GM12874 (cell line): ENCODE results near the gene PPIL4.

Source experiments
- TF ChIP-seq, protein P1 (sequence below): IDR thresholded peaks from 2 replicates; pipeline ENCODE4 v1.5.1; 2011; ENCODE audit warnings: low read depth, mild to moderate bottlenecking, control low read depth, low read length, moderate library complexity; ENCODE audit not compliant: insufficient read depth

The PPIL4 gene

DNA sequence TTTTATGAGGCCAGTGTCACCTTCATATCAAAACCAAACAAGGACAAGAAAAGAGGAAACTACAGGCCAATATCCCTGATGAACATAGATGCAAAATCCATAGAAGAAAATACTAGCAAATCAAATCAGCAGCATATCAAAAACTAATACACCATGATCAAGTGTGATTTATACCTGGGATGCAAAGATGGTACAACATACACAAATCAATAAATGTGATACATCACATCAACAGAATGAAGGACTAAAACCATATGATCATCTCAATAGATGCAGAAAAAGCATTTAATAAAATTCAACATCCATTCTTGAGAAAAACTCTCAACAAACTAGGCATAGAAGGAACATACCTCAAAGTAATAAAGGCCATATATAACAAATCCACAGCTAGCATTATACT is 12.2 kb upstream of the PPIL4 start:
- TF ChIP-seq, protein P1, sequence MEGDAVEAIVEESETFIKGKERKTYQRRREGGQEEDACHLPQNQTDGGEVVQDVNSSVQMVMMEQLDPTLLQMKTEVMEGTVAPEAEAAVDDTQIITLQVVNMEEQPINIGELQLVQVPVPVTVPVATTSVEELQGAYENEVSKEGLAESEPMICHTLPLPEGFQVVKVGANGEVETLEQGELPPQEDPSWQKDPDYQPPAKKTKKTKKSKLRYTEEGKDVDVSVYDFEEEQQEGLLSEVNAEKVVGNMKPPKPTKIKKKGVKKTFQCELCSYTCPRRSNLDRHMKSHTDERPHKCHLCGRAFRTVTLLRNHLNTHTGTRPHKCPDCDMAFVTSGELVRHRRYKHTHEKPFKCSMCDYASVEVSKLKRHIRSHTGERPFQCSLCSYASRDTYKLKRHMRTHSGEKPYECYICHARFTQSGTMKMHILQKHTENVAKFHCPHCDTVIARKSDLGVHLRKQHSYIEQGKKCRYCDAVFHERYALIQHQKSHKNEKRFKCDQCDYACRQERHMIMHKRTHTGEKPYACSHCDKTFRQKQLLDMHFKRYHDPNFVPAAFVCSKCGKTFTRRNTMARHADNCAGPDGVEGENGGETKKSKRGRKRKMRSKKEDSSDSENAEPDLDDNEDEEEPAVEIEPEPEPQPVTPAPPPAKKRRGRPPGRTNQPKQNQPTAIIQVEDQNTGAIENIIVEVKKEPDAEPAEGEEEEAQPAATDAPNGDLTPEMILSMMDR: no peak

DNA sequence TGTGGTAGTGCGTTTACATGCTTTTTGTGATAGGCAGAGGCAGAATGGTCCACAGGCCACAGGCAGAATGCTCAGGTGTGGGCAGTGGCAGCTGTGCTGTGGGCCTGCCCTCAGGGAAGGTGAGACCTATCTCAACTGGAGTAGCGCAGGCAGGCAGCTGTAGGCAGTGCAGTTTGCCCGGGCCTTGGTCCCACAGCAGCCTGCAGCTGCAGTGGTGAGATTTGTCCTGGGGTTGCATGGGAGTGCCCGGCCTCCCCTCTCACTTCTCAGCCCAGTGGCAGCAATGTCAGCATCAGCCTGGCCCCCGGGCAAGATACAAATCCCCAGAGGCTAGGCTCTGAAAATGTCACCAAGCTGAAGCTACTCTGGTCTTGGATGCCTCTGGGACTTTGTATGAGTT is 6.1 kb upstream of the PPIL4 start:
- TF ChIP-seq, protein P1: no peak

DNA sequence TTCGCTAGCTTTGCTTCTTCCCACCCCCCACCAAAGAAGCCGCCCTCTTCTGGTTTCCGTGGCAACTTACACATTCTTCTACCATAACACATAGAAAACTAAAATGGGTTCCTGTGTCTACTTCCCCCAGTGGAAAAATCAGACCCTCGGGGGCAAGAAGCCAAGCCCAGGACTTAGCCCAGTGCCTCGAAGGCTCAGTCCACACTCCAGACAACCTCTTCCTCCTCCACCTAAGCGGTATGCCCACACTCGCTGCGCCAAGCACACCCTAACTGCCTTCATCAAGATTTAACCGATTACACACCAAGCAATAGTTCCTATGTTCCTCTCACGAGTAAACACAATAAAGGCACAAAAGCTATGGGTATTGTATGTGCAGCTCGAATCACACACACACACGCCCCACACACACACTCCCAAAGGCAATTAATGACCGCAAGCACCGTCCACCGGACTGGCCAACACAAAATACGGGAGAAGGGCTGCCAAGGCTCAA is 537 bp downstream of the PPIL4 start:
- TF ChIP-seq, protein P1: no peak

DNA sequence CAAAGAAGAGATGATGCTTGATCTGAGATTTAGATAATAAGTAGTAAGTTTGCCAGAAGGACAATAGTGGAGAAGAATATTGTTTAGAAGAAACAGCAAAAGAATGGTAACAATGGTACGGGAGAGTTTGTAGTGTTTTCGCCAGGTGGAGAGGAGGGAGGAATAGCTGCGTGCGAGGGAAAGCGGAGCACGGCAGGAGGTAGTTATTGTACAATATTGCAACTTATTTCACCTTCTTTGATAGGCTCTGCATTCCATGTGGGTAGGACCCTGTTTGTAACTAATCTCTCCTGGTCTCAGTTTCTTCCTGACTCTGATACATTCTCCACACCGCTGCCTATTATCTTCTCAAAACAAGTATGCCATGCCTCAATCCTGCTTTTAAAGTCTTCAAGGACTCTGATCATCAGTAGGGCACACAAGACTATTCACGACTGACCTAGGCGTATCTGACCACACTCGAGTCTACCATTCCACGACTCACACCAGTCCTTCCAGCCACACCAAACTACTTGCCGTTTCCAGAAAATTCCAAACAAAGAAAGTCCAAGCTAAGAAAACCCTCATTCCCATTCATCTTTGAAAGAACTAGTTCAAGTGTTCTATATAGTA is 1.1 kb downstream of the PPIL4 start:
- TF ChIP-seq, protein P1: no peak

DNA sequence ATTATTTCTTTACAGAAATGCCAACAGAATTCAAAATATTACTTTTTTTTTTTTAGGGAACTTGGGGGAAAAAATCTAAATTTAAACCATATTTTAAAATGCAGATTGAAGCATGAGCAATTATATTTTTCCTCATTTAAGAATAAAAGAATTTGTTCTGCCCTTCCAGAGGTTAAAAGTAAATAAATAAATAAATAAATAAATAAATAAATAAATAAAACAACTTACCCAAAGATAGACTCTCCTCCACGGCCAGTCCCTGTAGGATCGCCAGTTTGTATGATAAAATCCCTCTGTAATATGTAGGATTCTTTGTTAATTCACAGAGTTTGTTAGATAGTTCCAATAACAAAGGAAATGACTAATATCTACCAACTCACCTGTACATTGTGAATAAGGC is 4.7 kb downstream of the PPIL4 start:
- TF ChIP-seq, protein P1: no peak

DNA sequence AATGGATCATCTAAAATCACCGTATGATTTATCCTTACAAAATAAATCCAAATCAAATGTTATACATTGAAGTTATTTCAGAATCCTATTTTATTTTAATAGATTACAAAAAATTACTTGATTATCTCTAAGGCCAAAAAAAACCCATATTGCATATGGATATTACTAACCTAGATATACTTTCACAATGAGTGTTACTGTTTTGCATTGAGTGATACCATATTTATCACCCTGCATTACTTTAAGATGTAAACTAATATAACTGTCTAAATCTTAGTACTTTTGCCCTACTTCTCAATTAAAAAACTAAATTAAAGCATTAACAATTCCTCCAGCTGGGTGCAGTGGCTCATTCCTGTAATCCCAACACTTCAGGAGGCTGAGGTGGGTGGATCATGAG is 11.1 kb downstream of the PPIL4 start:
- TF ChIP-seq, protein P1: no peak

DNA sequence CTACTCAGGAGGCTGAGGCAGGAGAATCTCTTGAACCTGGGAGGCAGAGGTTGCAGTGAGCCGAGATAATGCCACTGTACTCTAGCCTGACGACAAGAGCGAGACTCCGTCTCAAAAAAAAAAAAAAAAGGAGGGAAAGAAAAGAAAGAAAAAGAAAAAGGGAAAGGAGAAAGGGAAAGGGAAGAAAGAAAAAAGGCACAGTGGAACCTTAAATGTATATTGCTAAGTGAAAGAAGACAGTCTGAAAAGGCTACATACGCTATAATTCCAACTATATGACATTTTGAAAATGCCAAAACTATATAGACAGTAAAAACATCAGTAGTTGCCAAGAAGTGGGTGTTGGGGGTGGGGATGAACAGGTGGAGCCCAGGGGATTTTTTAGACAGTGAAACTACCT is 16.2 kb downstream of the PPIL4 start:
- TF ChIP-seq, protein P1: no peak
